Activated CD4-positive, alpha-beta memory T cell treated with anti-CD3 and anti-CD28 coated beads for 36 hours (primary cell): ENCODE results near the gene ABHD2. TPM values are rescaled to one million over a fixed set of nuclear protein-coding genes. Genes with fewer than 3 reads are reported as not detected.

Experiments used
- CTCF ChIA-PET: fragments of 350-600 bp; sonication (Branson Sonifier 250); formaldehyde crosslinking; loops from one replicate; lab custom pipeline; 2021; ENCODE audit warnings: antibody characterized with exemption, inconsistent platforms; lab: Charles Lee
- POLR2A ChIA-PET: fragments of 350-600 bp; sonication (Branson Sonifier 250); formaldehyde crosslinking; loops from one replicate; lab custom pipeline; 2021; ENCODE audit warnings: antibody characterized with exemption; lab: Charles Lee
- DNase-seq: peaks from one replicate; pipeline ENCODE4 v3.0.0-alpha.2; 2020
- H3K27ac Mint-ChIP-seq: one replicate; pipeline ENCODE4 v1.8.0; 2021; ENCODE audit warnings: mixed read lengths
- H3K27me3 Mint-ChIP-seq: one replicate; pipeline ENCODE4 v1.8.0; 2021; ENCODE audit warnings: mixed read lengths
- H3K36me3 Mint-ChIP-seq: one replicate; pipeline ENCODE4 v1.8.0; 2021; ENCODE audit warnings: mixed read lengths
- H3K4me1 Mint-ChIP-seq: one replicate; pipeline ENCODE4 v1.8.0; 2021; ENCODE audit warnings: low read depth, mixed read lengths
- H3K4me3 Mint-ChIP-seq: one replicate; pipeline ENCODE4 v1.8.0; 2021; ENCODE audit warnings: mild to moderate bottlenecking, mixed read lengths
- H3K9me3 Mint-ChIP-seq: one replicate; pipeline ENCODE4 v1.8.0; 2021; ENCODE audit warnings: mixed read lengths
- intact Hi-C: fragments of 100-400 bp; cut with micrococcal nuclease; formaldehyde crosslinking; loops from one replicate; pipeline ENCODE4 v1.15.1; 2023
- total RNA-seq, 2 experiments: library from RNA; stranded (reverse); gene quantifications; one replicate each; pipeline ENCODE4 v1.2.3, GENCODE V29; 2021

ABHD2 gene
- total RNA-seq, 2 experiments from 2014 or later, result 36.0 to 38.5 TPM

GRCh38 chr15:89089316-89090230 is 1.3 kb downstream of the ABHD2 start:
- DNase-seq, result no peak
- ChIA-PET CTCF (interaction anchor here (0.8 to 7.8 kb wide), 12 partner anchors 21 to 185 kb away, joined by 3 to 52 read pairs (median 6); partner anchors contain the start of gene FANCI), POLR2A (interaction anchor here (0.6 to 4.3 kb wide), 10 partner anchors 9 to 169 kb away, joined by 3 to 26 read pairs (median 3); no protein-coding TSS in a partner anchor)
- peaks cover 9% of the 10 kb centered on the region for H3K36me3 Mint-ChIP-seq
- H3K9me3 Mint-ChIP-seq, result no peaks in the 10 kb centered on the region
- peaks cover 46% of the 10 kb centered on the region for H3K4me1 Mint-ChIP-seq
- no peak overlapping the region for H3K4me3 Mint-ChIP-seq
- no peaks in the 10 kb centered on the region for H3K27me3 Mint-ChIP-seq
- intact Hi-C loops, result loop anchor here (2.0 to 5.0 kb wide), 4 partner anchors 21 to 467 kb away; partner anchors contain the start of genes AEN and POLG
- peak overlapping the region; percentile 91 for H3K27ac Mint-ChIP-seq

GRCh38 chr15:89090791-89091626 is 2.8 kb downstream of the ABHD2 start:
- H3K27me3 Mint-ChIP-seq, result no peaks in the 10 kb centered on the region
- peak overlapping the region; percentile 91 for H3K27ac Mint-ChIP-seq
- H3K36me3 Mint-ChIP-seq, result peaks cover 14% of the 10 kb centered on the region
- peaks cover 48% of the 10 kb centered on the region for H3K4me1 Mint-ChIP-seq
- CTCF ChIA-PET, result interaction anchor here (0.8 to 7.8 kb wide), 14 partner anchors 23 to 186 kb away, joined by 3 to 52 read pairs (median 12); partner anchors contain the start of gene FANCI
- H3K4me3 Mint-ChIP-seq, result peak overlapping the region; percentile 78
- intact Hi-C loops, result loop anchor here (1.0 to 5.0 kb wide), 5 partner anchors 22 to 244 kb away; partner anchors contain the start of gene POLG
- POLR2A ChIA-PET, result interaction anchor here (1.0 to 4.3 kb wide), 6 partner anchors 10 to 89 kb away, joined by 3 to 26 read pairs (median 5); no protein-coding TSS in a partner anchor
- no peaks in the 10 kb centered on the region for H3K9me3 Mint-ChIP-seq
- DNase-seq, result peak; percentile 68

- H3K27me3 Mint-ChIP-seq, result no peaks in the 10 kb centered on the region
- H3K27ac Mint-ChIP-seq, result peak overlapping the region; percentile 91
- DNase-seq, result no peak
- ChIA-PET POLR2A (interaction anchor here (1.0 to 4.3 kb wide), 6 partner anchors 9 to 89 kb away, joined by 3 to 26 read pairs (median 5); no protein-coding TSS in a partner anchor), CTCF (interaction anchor here (0.8 to 7.8 kb wide), 11 partner anchors 23 to 187 kb away, joined by 3 to 52 read pairs (median 10); no protein-coding TSS in a partner anchor)
- peaks cover 15% of the 10 kb centered on the region for H3K36me3 Mint-ChIP-seq
- peaks cover 49% of the 10 kb centered on the region for H3K4me1 Mint-ChIP-seq
- intact Hi-C loops, result loop anchor here (1.0 to 5.0 kb wide), 5 partner anchors 23 to 243 kb away; partner anchors contain the start of gene POLG
- no peaks in the 10 kb centered on the region for H3K9me3 Mint-ChIP-seq
- H3K4me3 Mint-ChIP-seq, result peak overlapping the region; percentile 78
Observed at GRCh38 chr15:89091627-89092220, 3.5 kb downstream of the ABHD2 start.

- ChIA-PET POLR2A (no interaction called here), CTCF (interaction anchor here (0.6 to 7.8 kb wide), 6 partner anchors 36 to 262 kb away, joined by 3 to 52 read pairs (median 18); no protein-coding TSS in a partner anchor)
- Mint-ChIP-seq H3K4me1 (peaks cover 49% of the 10 kb centered on the region), H3K4me3 (no peak overlapping the region), H3K9me3 (no peaks in the 10 kb centered on the region), H3K27me3 (no peaks in the 10 kb centered on the region), H3K36me3 (peaks cover 15% of the 10 kb centered on the region), H3K27ac (peak overlapping the region; percentile 2)
- DNase-seq, result no peak
- intact Hi-C loops, result loop anchor here (5.0 kb wide), 1 partner anchor 36 kb away; no protein-coding TSS in a partner anchor
Observed at GRCh38 chr15:89093509-89093908, 5.3 kb downstream of the ABHD2 start.

GRCh38 chr15:89095073-89095472 is 6.8 kb downstream of the ABHD2 start:
- POLR2A ChIA-PET, result no interaction called here
- peaks cover 17% of the 10 kb centered on the region for H3K36me3 Mint-ChIP-seq
- intact Hi-C loops, result no loop called here
- no peaks in the 10 kb centered on the region for H3K9me3 Mint-ChIP-seq
- no peak overlapping the region for H3K4me3 Mint-ChIP-seq
- H3K27ac Mint-ChIP-seq, result no peak overlapping the region
- CTCF ChIA-PET, result no interaction called here
- no peaks in the 10 kb centered on the region for H3K27me3 Mint-ChIP-seq
- H3K4me1 Mint-ChIP-seq, result peaks cover 41% of the 10 kb centered on the region
- no peak for DNase-seq

GRCh38 chr15:89095556-89095955 is 7.3 kb downstream of the ABHD2 start:
- Mint-ChIP-seq H3K4me1 (peaks cover 39% of the 10 kb centered on the region), H3K36me3 (peaks cover 17% of the 10 kb centered on the region), H3K4me3 (no peak overlapping the region), H3K9me3 (no peaks in the 10 kb centered on the region), H3K27me3 (no peaks in the 10 kb centered on the region), H3K27ac (no peak overlapping the region)
- ChIA-PET POLR2A (no interaction called here), CTCF (interaction anchor here (2.8 kb wide), 1 partner anchor 76 kb away, joined by 9 read pairs; no protein-coding TSS in a partner anchor)
- DNase-seq, result no peak
- intact Hi-C loops, result no loop called here

- intact Hi-C loops, result no loop called here
- H3K4me1 Mint-ChIP-seq, result peaks cover 38% of the 10 kb centered on the region
- H3K27me3 Mint-ChIP-seq, result no peaks in the 10 kb centered on the region
Observed at GRCh38 chr15:89096664-89097063, 8.4 kb downstream of the ABHD2 start.

GRCh38 chr15:89097313-89097712 is 9.1 kb downstream of the ABHD2 start:
- ChIA-PET CTCF (interaction anchor here (0.6 to 2.8 kb wide), 8 partner anchors 14 to 109 kb away, joined by 3 to 10 read pairs (median 4); no protein-coding TSS in a partner anchor), POLR2A (interaction anchor here (2.1 kb wide), 1 partner anchor 10 kb away, joined by 4 read pairs; no protein-coding TSS in a partner anchor)
- no peak overlapping the region for H3K27ac Mint-ChIP-seq
- H3K4me3 Mint-ChIP-seq, result no peak overlapping the region
- peaks cover 15% of the 10 kb centered on the region for H3K36me3 Mint-ChIP-seq
- H3K9me3 Mint-ChIP-seq, result no peaks in the 10 kb centered on the region
- intact Hi-C loops, result no loop called here
- no peaks in the 10 kb centered on the region for H3K27me3 Mint-ChIP-seq
- peaks cover 37% of the 10 kb centered on the region for H3K4me1 Mint-ChIP-seq
- no peak for DNase-seq

More at GRCh38 chr15:89096664-89097063, 8.4 kb downstream of the ABHD2 start:
- no peak for DNase-seq
- POLR2A ChIA-PET, result interaction anchor here (2.1 kb wide), 1 partner anchor 11 kb away, joined by 4 read pairs; no protein-coding TSS in a partner anchor
- CTCF ChIA-PET, result interaction anchor here (0.5 to 2.8 kb wide), 7 partner anchors 15 to 106 kb away, joined by 3 to 9 read pairs (median 4); no protein-coding TSS in a partner anchor
- Mint-ChIP-seq H3K36me3 (peaks cover 17% of the 10 kb centered on the region), H3K27ac (no peak overlapping the region), H3K4me3 (no peak overlapping the region), H3K9me3 (no peaks in the 10 kb centered on the region)

GRCh38 chr15:89098281-89098680 is 10.0 kb downstream of the ABHD2 start:
- Mint-ChIP-seq H3K4me1 (peaks cover 32% of the 10 kb centered on the region), H3K36me3 (peaks cover 15% of the 10 kb centered on the region), H3K4me3 (no peak overlapping the region), H3K27ac (no peak overlapping the region), H3K9me3 (no peaks in the 10 kb centered on the region), H3K27me3 (no peaks in the 10 kb centered on the region)
- DNase-seq, result no peak
- CTCF ChIA-PET, result interaction anchor here (0.7 to 2.8 kb wide), 6 partner anchors 13 to 194 kb away, joined by 3 to 10 read pairs (median 8); no protein-coding TSS in a partner anchor
- intact Hi-C loops, result no loop called here
- POLR2A ChIA-PET, result interaction anchor here (0.9 to 2.1 kb wide), 2 partner anchors 9 kb away, joined by 3 to 4 read pairs; no protein-coding TSS in a partner anchor

GRCh38 chr15:89099968-89100367 is 11.7 kb downstream of the ABHD2 start:
- Mint-ChIP-seq H3K4me1 (peaks cover 22% of the 10 kb centered on the region), H3K27me3 (no peaks in the 10 kb centered on the region), H3K9me3 (no peaks in the 10 kb centered on the region), H3K27ac (no peak overlapping the region), H3K36me3 (peaks cover 8% of the 10 kb centered on the region), H3K4me3 (no peak overlapping the region)
- DNase-seq, result no peak
- intact Hi-C loops, result no loop called here
- ChIA-PET POLR2A (interaction anchor here (1.5 kb wide), 1 partner anchor 9 kb away, joined by 3 read pairs; no protein-coding TSS in a partner anchor), CTCF (interaction anchor here (0.9 to 2.3 kb wide), 4 partner anchors 13 to 77 kb away, joined by 3 to 8 read pairs (median 4); no protein-coding TSS in a partner anchor)
